Measurements from ENCODE around the gene PAAF1. TPM values are rescaled to one million over a fixed set of nuclear protein-coding genes. Genes with fewer than 3 reads are reported as not detected.
A peak's percentile ranks its signal among the peaks of the same experiment; 100 is the strongest.

PAAF1 gene
- total and polyA plus RNA-seq, 7 experiments from 2014 or later, result 12.4 to 26.2 (median 20.3) TPM

DNA sequence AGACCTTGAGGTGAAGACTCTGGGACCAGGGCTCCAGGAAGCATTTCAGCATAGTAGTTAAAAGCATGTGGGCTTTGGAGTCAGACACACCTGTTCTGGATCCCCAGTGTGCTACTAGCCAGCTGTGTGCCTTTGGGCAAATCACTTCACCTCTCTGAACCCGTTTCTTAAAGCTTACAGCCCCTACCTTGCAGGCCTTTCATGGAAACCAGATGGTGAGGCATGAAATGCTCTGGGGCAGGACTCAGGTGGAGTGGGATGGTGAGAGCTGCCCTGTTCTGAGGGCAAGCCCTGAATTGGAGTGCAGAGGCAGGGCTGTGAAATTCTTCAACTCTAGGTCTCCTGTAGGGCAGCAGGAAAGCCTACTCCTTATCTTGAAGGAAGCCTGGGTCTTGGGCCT is 95.4 kb downstream of the PAAF1 start:
- H3K36me3 ChIP-seq (ENCODE audit: control insufficient read depth in 2 of 3, insufficient read depth in 3 of 3, low read length in 3 of 3), result peaks cover 14 to 32% (median 16%) of the 10 kb centered on the region in 3 experiments
- no peaks in the 10 kb centered on the region for H3K9me3 ChIP-seq (ENCODE audit: control insufficient read depth in 2 of 3, low read length in 3 of 3)
- Mint-ChIP-seq H3K4me3 (peak overlapping the region in 5 of 10 donors; percentile 6 to 68 (median 25)), H3K27ac (peak overlapping the region; percentile 79 to 100 (median 98)), H3K36me3 (peaks cover 12 to 36% (median 29%) of the 10 kb centered on the region in 5 donors), H3K27me3 (no peaks in the 10 kb centered on the region), H3K9me3 (peaks cover 0 to 4% (median 0%) of the 10 kb centered on the region in 11 donors), H3K4me1 (peaks cover 71 to 100% (median 85%) of the 10 kb centered on the region in 7 donors)
- ChIA-PET POLR2A (interaction anchor here (0.6 to 26.2 kb wide), 8 partner anchors 12 to 107 kb away, joined by 3 to 1403 read pairs (median 20); partner anchors contain the start of genes UCP2 and UCP3), CTCF (interaction anchor here (0.7 to 3.2 kb wide), 5 partner anchors 7 to 204 kb away, joined by 3 to 11 read pairs (median 6); no protein-coding TSS in a partner anchor)
- DNase-seq (no peak), ATAC-seq (no peak)
- H3K4me3 ChIP-seq (ENCODE audit: low read length), result no peak overlapping the region
- no peaks in the 10 kb centered on the region for H3K27me3 ChIP-seq (ENCODE audit: control insufficient read depth in 2 of 2, insufficient read depth in 2 of 2, low read length in 2 of 2)
- intact Hi-C loops (cut with micrococcal nuclease), result no loop called here
- H3K4me1 ChIP-seq (ENCODE audit: control insufficient read depth in 2 of 2, insufficient read depth in 2 of 2, low read length in 2 of 2), result peaks cover 84 to 93% of the 10 kb centered on the region in 2 donors
- H3K27ac ChIP-seq (ENCODE audit: low read depth, low read length), result peak overlapping the region; percentile 59

DNA sequence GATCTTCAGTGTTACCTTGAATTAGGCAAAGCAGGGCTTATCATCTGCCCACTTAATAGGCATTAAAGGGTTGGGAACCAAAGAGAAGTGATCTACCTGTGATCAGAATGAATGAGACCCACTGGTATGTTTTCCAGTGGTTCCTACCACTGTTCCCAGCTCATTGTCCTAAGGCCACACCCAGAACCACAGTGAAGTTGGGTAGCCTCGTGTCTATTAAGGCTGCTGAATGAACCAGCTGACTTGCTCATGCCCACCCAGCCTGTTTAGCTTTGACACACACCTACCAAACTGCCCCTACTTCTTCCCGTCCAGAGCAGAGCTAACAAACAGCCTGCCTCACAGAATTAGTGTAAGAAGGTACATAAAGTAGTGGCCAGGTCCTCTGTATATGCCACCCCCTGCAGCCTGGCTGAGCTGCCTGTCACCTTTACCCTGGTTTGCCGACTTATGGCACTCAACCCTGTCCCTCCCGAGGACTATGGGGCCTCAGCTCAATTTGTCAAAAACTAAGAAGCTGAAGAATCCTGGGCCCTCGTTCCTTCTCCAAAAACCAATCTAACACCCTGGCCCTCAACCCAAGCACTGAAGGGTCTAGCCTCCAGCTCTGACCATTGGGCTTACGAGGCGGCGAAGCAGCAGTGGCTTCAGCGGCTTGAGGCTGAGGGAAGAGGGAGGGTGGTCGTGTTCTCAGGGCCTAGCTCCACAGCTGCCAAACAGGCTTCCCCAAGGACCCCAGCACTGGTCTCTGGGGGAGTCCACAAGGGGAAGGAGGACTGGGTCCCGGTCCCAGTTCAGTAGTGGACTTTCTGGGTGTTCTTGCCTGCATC is 96.0 kb downstream of the PAAF1 start:
- CTCF ChIA-PET, result interaction anchor here (0.8 to 2.6 kb wide), 5 partner anchors 10 to 60 kb away, joined by 3 to 10 read pairs (median 3); partner anchors contain the start of gene UCP2
- H3K9me3 Mint-ChIP-seq, result peaks cover 0 to 4% (median 0%) of the 10 kb centered on the region in 11 donors
- peaks cover 20 to 38% (median 23%) of the 10 kb centered on the region in 3 experiments for H3K36me3 ChIP-seq (ENCODE audit: control insufficient read depth in 2 of 3, insufficient read depth in 3 of 3, low read length in 3 of 3)
- peak overlapping the region; percentile 59 for H3K27ac ChIP-seq (ENCODE audit: low read depth, low read length)
- H3K27me3 ChIP-seq (ENCODE audit: control insufficient read depth in 2 of 2, insufficient read depth in 2 of 2, low read length in 2 of 2), result no peaks in the 10 kb centered on the region
- H3K27me3 Mint-ChIP-seq, result no peaks in the 10 kb centered on the region
- DNase-seq (no peak), ATAC-seq (no peak)
- peaks cover 74 to 100% (median 89%) of the 10 kb centered on the region in 7 donors for H3K4me1 Mint-ChIP-seq
- peak overlapping the region; percentile 79 to 100 (median 98) for H3K27ac Mint-ChIP-seq
- peak overlapping the region in 9 of 10 donors; percentile 0 to 96 (median 58) for H3K4me3 Mint-ChIP-seq
- H3K4me1 ChIP-seq (ENCODE audit: control insufficient read depth in 2 of 2, insufficient read depth in 2 of 2, low read length in 2 of 2), result peaks cover 86 to 93% of the 10 kb centered on the region in 2 donors
- no peaks in the 10 kb centered on the region for H3K9me3 ChIP-seq (ENCODE audit: control insufficient read depth in 2 of 3, low read length in 3 of 3)
- intact Hi-C loops (cut with micrococcal nuclease), result loop anchor here in 1 of 2 donors (1.0 kb wide), 1 partner anchor 22 kb away; no protein-coding TSS in a partner anchor
- no peak overlapping the region for H3K4me3 ChIP-seq (ENCODE audit: low read length)
- POLR2A ChIA-PET, result interaction anchor here (1.0 to 26.2 kb wide), 9 partner anchors 8 to 107 kb away, joined by 3 to 1403 read pairs (median 11); partner anchors contain the start of genes UCP2 and UCP3
- peaks cover 16 to 42% (median 35%) of the 10 kb centered on the region in 5 donors for H3K36me3 Mint-ChIP-seq

DNA sequence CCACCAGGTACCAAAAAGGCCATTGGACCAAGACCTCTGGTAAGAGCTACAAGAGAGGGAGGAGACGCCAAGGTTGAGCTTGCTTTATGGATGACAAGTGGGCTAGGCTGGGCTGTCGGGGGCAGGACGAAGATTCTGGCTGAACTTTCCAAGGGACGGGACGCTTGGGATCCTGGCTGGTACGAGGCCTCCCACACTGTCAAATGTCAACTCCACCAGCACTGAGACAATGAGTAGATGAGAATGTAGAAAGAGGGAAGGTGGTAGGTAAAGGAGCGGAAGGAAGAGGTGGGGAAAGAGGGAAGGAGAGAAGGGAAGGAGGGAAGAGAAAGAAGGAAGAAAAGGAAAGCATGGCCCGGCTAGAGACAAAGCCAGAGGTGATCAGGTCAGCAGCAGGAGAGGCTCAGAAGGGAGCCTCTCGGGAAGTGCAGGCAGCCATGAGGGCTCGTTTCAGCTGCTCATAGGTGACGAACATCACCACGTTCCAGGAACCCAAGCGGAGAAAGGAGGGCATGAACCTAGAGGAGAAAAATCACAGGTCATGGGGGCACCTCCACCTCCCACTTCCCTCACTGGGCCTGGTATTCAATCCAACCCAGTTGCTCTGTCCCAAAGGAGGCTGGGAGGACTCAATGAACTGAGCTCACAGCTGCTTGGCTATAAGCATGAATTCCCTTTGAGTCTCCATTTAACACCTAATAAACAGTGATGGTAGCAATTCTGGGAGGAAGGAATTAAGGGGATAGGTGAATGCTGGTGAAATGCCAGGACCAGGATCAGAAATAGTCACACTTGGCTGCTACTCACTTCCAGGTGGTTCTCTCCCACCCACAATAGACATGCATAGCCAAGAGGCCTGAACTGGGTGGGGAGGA is 98.0 kb downstream of the PAAF1 start:
- Histone ChIP-seq H3K4me3 (ENCODE audit: low read length) (peak overlapping the region; percentile 7), H3K36me3 (ENCODE audit: control insufficient read depth in 2 of 3, insufficient read depth in 3 of 3, low read length in 3 of 3) (peaks cover 33 to 52% (median 34%) of the 10 kb centered on the region in 3 experiments), H3K4me1 (ENCODE audit: control insufficient read depth in 2 of 2, insufficient read depth in 2 of 2, low read length in 2 of 2) (peaks cover 86 to 93% of the 10 kb centered on the region in 2 donors), H3K27me3 (ENCODE audit: control insufficient read depth in 2 of 2, insufficient read depth in 2 of 2, low read length in 2 of 2) (no peaks in the 10 kb centered on the region), H3K27ac (ENCODE audit: low read depth, low read length) (peak overlapping the region; percentile 59), H3K9me3 (ENCODE audit: control insufficient read depth in 2 of 3, low read length in 3 of 3) (no peaks in the 10 kb centered on the region)
- Mint-ChIP-seq H3K27me3 (no peaks in the 10 kb centered on the region), H3K9me3 (peaks cover 0 to 1% (median 0%) of the 10 kb centered on the region in 11 donors), H3K4me1 (peaks cover 71 to 98% (median 84%) of the 10 kb centered on the region in 7 donors), H3K4me3 (peak overlapping the region; percentile 64 to 96 (median 78)), H3K36me3 (peaks cover 16 to 58% (median 47%) of the 10 kb centered on the region in 5 donors), H3K27ac (peak overlapping the region; percentile 79 to 100 (median 98))
- CTCF ChIA-PET, result interaction anchor here (1.0 to 2.6 kb wide), 4 partner anchors 20 to 58 kb away, joined by 3 to 10 read pairs (median 6); no protein-coding TSS in a partner anchor
- intact Hi-C loops (cut with micrococcal nuclease), result loop anchor here (1.0 to 2.0 kb wide), 5 partner anchors 7 to 196 kb away; partner anchors contain the start of genes UCP2 (in 2 of the 2), C2CD3 (in 1 of the 2) and PPME1 (in 1 of the 2)
- no peak for ATAC-seq
- POLR2A ChIA-PET, result interaction anchor here (1.3 to 26.2 kb wide), 5 partner anchors 10 to 196 kb away, joined by 3 to 1403 read pairs (median 41); partner anchors contain the start of genes PPME1, UCP2 and UCP3
- no peak for DNase-seq

DNA sequence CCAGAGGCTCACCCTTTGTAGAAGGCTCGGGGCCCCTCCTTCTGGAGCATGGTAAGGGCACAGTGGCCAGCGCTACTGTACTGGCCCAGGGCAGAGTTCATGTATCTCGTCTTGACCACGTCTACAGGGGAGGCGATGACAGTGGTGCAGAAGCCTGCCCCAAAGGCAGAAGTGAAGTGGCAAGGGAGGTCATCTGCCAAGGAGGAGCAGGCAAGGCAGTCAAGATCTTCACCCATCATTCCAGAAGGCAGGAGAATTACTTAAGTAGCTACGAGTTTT is 98.6 kb downstream of the PAAF1 start:
- no peaks in the 10 kb centered on the region for H3K9me3 ChIP-seq (ENCODE audit: control insufficient read depth in 2 of 3, low read length in 3 of 3)
- H3K4me3 ChIP-seq (ENCODE audit: low read length), result no peak overlapping the region
- Mint-ChIP-seq H3K27ac (peak overlapping the region; percentile 71 to 100 (median 98)), H3K27me3 (no peaks in the 10 kb centered on the region), H3K4me1 (peaks cover 71 to 98% (median 82%) of the 10 kb centered on the region in 7 donors), H3K4me3 (peak overlapping the region; percentile 10 to 96 (median 72)), H3K9me3 (peaks cover 0 to 1% (median 0%) of the 10 kb centered on the region in 11 donors), H3K36me3 (peaks cover 16 to 64% (median 53%) of the 10 kb centered on the region in 5 donors)
- ChIA-PET POLR2A (interaction anchor here (1.3 to 31.1 kb wide), 5 partner anchors 0 to 196 kb away, joined by 3 to 1403 read pairs (median 237); partner anchors contain the start of genes PPME1, UCP2 and UCP3), CTCF (no interaction called here)
- H3K4me1 ChIP-seq (ENCODE audit: control insufficient read depth in 2 of 2, insufficient read depth in 2 of 2, low read length in 2 of 2), result peaks cover 84 to 88% of the 10 kb centered on the region in 2 donors
- H3K27ac ChIP-seq (ENCODE audit: low read depth, low read length), result peak overlapping the region; percentile 59
- H3K27me3 ChIP-seq (ENCODE audit: control insufficient read depth in 2 of 2, insufficient read depth in 2 of 2, low read length in 2 of 2), result no peaks in the 10 kb centered on the region
- H3K36me3 ChIP-seq (ENCODE audit: control insufficient read depth in 2 of 3, insufficient read depth in 3 of 3, low read length in 3 of 3), result peaks cover 33 to 54% (median 35%) of the 10 kb centered on the region in 3 experiments
- DNase-seq (no peak), ATAC-seq (no peak)
- intact Hi-C loops (cut with micrococcal nuclease), result loop anchor here in 1 of 2 donors (2.0 kb wide), 2 partner anchors 29 to 195 kb away; partner anchors contain the start of genes C2CD3 and PPME1

DNA sequence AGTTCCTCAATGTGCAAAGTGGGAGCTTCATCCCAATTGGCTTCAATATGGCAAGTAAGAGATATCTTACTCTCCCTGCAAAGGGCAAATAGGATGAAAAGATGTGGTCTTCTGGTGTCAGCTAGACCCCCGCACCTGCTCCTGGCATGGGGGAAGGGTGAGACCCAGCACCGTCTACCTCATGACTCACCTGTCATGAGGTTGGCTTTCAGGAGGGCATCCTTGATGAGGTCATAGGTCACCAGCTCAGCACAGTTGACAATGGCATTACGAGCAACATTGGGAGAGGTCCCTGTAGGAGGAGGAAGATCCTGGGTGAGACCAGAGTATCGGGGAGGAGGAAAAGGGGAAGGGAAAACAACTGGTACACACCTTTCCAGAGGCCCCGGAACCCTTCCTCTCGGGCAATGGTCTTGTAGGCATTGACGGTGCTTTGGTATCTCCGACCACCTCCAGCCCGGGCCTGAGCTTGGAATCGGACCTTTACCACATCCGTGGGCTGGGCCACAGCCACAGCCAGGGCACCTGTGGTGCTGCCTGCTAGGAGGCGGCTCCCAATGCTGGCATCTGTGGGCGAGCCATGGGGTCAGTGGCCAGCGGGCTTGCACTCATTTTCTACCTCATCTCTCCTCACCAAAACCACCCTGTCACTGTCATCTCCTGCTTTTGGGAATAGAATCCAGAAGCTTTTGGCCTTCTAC is 99.8 kb downstream of the PAAF1 start:
- H3K27ac Mint-ChIP-seq, result peak overlapping the region; percentile 71 to 100 (median 98)
- ChIA-PET POLR2A (interaction anchor here (1.2 to 31.1 kb wide), 4 partner anchors 1 to 56 kb away, joined by 3 to 1403 read pairs (median 820); partner anchors contain the start of genes UCP2 and UCP3), CTCF (no interaction called here)
- DNase-seq (no peak), ATAC-seq (no peak)
- H3K36me3 Mint-ChIP-seq, result peaks cover 24 to 76% (median 64%) of the 10 kb centered on the region in 5 donors
- no peaks in the 10 kb centered on the region for H3K27me3 ChIP-seq (ENCODE audit: control insufficient read depth in 2 of 2, insufficient read depth in 2 of 2, low read length in 2 of 2)
- peaks cover 0 to 1% (median 0%) of the 10 kb centered on the region in 11 donors for H3K9me3 Mint-ChIP-seq
- intact Hi-C loops (cut with micrococcal nuclease), result no loop called here
- H3K27me3 Mint-ChIP-seq, result no peaks in the 10 kb centered on the region
- H3K27ac ChIP-seq (ENCODE audit: low read depth, low read length), result peak overlapping the region; percentile 96
- H3K36me3 ChIP-seq (ENCODE audit: control insufficient read depth in 2 of 3, insufficient read depth in 3 of 3, low read length in 3 of 3), result peaks cover 33 to 66% (median 40%) of the 10 kb centered on the region in 3 experiments
- H3K4me1 Mint-ChIP-seq, result peaks cover 66 to 98% (median 85%) of the 10 kb centered on the region in 7 donors
- no peak overlapping the region for H3K4me3 ChIP-seq (ENCODE audit: low read length)
- H3K9me3 ChIP-seq (ENCODE audit: control insufficient read depth in 2 of 3, low read length in 3 of 3), result no peaks in the 10 kb centered on the region
- peaks cover 76 to 78% of the 10 kb centered on the region in 2 donors for H3K4me1 ChIP-seq (ENCODE audit: control insufficient read depth in 2 of 2, insufficient read depth in 2 of 2, low read length in 2 of 2)
- peak overlapping the region; percentile 49 to 100 (median 74) for H3K4me3 Mint-ChIP-seq
